HepG2 (cell line): ENCODE measurements around the gene PRR33. TPM values are rescaled to one million over a fixed set of nuclear protein-coding genes. Genes with fewer than 3 reads are reported as not detected.

Experiments used
- ATAC-seq: fragments of 200-7000 bp; cut with Tn5 transposase; 3 replicates; pipeline ENCODE4 v1.9.1; 2020; ENCODE audit warnings: mild to moderate bottlenecking, moderate library complexity
- BruUV-seq: library from RNA; stranded (reverse); fragments of 400-500 nt; replicated peaks from 2 replicates; lab custom pipeline; 2021; lab: Mats Ljungman, UMichigan
- CTCF ChIA-PET: fragments of 300-600 bp; formaldehyde crosslinking; extraction: SDS; loops from one replicate; lab custom pipeline; 2021; ENCODE audit warnings: low total read pairs, inconsistent platforms, low intra/inter-chr PET ratio; lab: Yijun Ruan, JAX
- POLR2A ChIA-PET: fragments of 350-600 bp; sonication (Branson Sonifier 250); formaldehyde crosslinking; loops from one replicate; lab custom pipeline; 2020; ENCODE audit warnings: antibody characterized with exemption, inconsistent platforms; lab: Yijun Ruan, JAX
- DNase-seq: peaks from one replicate; pipeline ENCODE4 v3.0.0-alpha.2; 2015; ENCODE audit warnings: low spot score
- FAIRE-seq: peaks from 3 replicates; lab custom pipeline; 2011; peaks lifted over from hg19 to GRCh38; lab: Jason Lieb, UNC
- H2AFZ ChIP-seq: one replicate; pipeline ENCODE4 v1.6.1; 2011; ENCODE audit warnings: low read length, inconsistent platforms
- H3K27ac ChIP-seq: fragments of 300-600 bp; 3 replicates; pipeline ENCODE4 v1.8.0; 2011; ENCODE audit warnings: mixed run types, mild to moderate bottlenecking, mixed read lengths, low read length, inconsistent platforms; ENCODE audit not compliant: insufficient read depth; ENCODE audit errors: extremely low read length
- H3K27me3 ChIP-seq, 2 experiments: fragments of 200-600 bp in 1 of 2; 2 replicates in 1 of 2; 3 replicates in 1 of 2; pipeline versions ENCODE4 v1.6.0 to v1.8.0; 2011; ENCODE audit warnings: low read length in 2 of 2, mild to moderate bottlenecking in 2 of 2, moderate library complexity in 2 of 2, inconsistent platforms in 1 of 2; ENCODE audit not compliant: insufficient read depth in 2 of 2, control insufficient read depth in 1 of 2
- H3K36me3 ChIP-seq, 2 experiments: fragments of 200-600 bp in 1 of 2; replicated peaks in 1 of 2; 2 replicates in 1 of 2; 3 replicates in 1 of 2; pipeline versions ENCODE4 v1.5.1 to v1.8.0; 2011; ENCODE audit warnings: low read length in 2 of 2, inconsistent platforms in 1 of 2; ENCODE audit not compliant: insufficient read depth in 2 of 2, control insufficient read depth in 1 of 2
- H3K4me1 ChIP-seq: 2 replicates; pipeline ENCODE4 v1.5.1; 2012; ENCODE audit warnings: low read length, inconsistent platforms; ENCODE audit not compliant: insufficient read depth
- H3K4me2 ChIP-seq: 2 replicates; pipeline ENCODE4 v1.6.0; 2011; ENCODE audit warnings: low read depth, low read length, inconsistent platforms
- H3K4me3 ChIP-seq, 3 experiments: fragments of 200-600 bp in 1 of 3; sonication (generic), shearing (Covaris generic) in 1 of 3; replicated peaks in 1 of 3; 2 replicates each; pipeline ENCODE4 v1.5.1; 2011 to 2016; ENCODE audit warnings: low read length in 3 of 3, inconsistent platforms in 2 of 3, low read depth in 2 of 3, mild to moderate bottlenecking in 2 of 3, control low read depth in 1 of 3, mixed read lengths in 1 of 3; ENCODE audit not compliant: insufficient read depth in 1 of 3
- H3K79me2 ChIP-seq: one replicate; pipeline ENCODE4 v1.6.1; 2011; ENCODE audit warnings: low read length, inconsistent platforms; ENCODE audit not compliant: insufficient read depth
- H3K9ac ChIP-seq: 2 replicates; pipeline ENCODE4 v1.6.0; 2011; ENCODE audit warnings: mild to moderate bottlenecking, low read depth, low read length, inconsistent platforms; ENCODE audit not compliant: insufficient read depth
- H3K9me3 ChIP-seq: 2 replicates; pipeline ENCODE4 v1.5.1; 2012; ENCODE audit warnings: mild to moderate bottlenecking, low read length
- H4K20me1 ChIP-seq: 2 replicates; pipeline ENCODE4 v1.6.0; 2011; ENCODE audit warnings: inconsistent platforms, mild to moderate bottlenecking, low read length, moderate library complexity; ENCODE audit not compliant: insufficient read depth
- ATRX ChIP-seq: sonication (generic); formaldehyde crosslinking; IDR thresholded peaks from 2 replicates; pipeline ENCODE4 v1.4.0; 2020; ENCODE audit warnings: missing genetic modification reagents, borderline replicate concordance
- CAMTA2 ChIP-seq: sonication (generic); formaldehyde crosslinking; IDR thresholded peaks from 2 replicates; pipeline ENCODE4 v1.4.0; 2020; ENCODE audit warnings: mild to moderate bottlenecking, missing genetic modification reagents, borderline replicate concordance
- IKZF4 ChIP-seq: sonication (generic); formaldehyde crosslinking; IDR thresholded peaks from 2 replicates; pipeline ENCODE4 v1.5.1; 2020; ENCODE audit warnings: borderline replicate concordance, mild to moderate bottlenecking, low read depth, missing genetic modification reagents; ENCODE audit errors: not compliant biosample characterization
- RBAK ChIP-seq: sonication (generic); formaldehyde crosslinking; IDR thresholded peaks from 2 replicates; pipeline ENCODE4 v1.5.1; 2020; ENCODE audit warnings: mild to moderate bottlenecking, missing genetic modification reagents
- ZBTB3 ChIP-seq: sonication (generic); formaldehyde crosslinking; IDR thresholded peaks from 2 replicates; pipeline ENCODE4 v1.4.0; 2020; ENCODE audit warnings: low read depth, mild to moderate bottlenecking, moderate library complexity, missing genetic modification reagents, borderline replicate concordance
- WGBS: methylation state at CpG from one replicate; pipeline ENCODE4 v1.1.6; 2017; ENCODE audit warnings: low lambda C conversion rate; 5-methylcytosine and 5-hydroxymethylcytosine counted together
- in situ Hi-C: cut with HindIII; loops from 2 replicates; pipeline ENCODE4 v1.10.0; 2017; ENCODE audit warnings: low pct_unique_long_range_greater_than_20kb; ENCODE audit not compliant: extremely low pct_ligation_motif_present
- intact Hi-C: fragments of 100-400 bp; cut with micrococcal nuclease; formaldehyde crosslinking; loops from one replicate; pipeline ENCODE4 v1.10.0; 2022; ENCODE audit not compliant: unreplicated experiment
- polyA plus RNA-seq, 8 experiments: library from polyadenylated mRNA; depleted of rRNA in 3 of 8; stranded (reverse) in 7 of 8; unstranded in 1 of 8; fragments of >200 nt; fragmentation: Illumina TruSeq in 4 of 8; extraction: Trizol in 4 of 8; gene quantifications; 2 replicates each; pipeline versions ENCODE4 v1.2.1 to v1.2.3, GENCODE V29; 2011 to 2016; ENCODE audit warnings: low read depth in 4 of 8, missing spikeins in 1 of 8, mixed read lengths in 1 of 8; ENCODE audit not compliant: insufficient read depth in 1 of 8
- total RNA-seq, 5 experiments: library from RNA; depleted of rRNA; stranded (reverse); fragments of >200 nt; fragmentation: Illumina TruSeq; extraction: Trizol; gene quantifications; 2 replicates each; pipeline ENCODE4 v1.2.3, GENCODE V29; 2016; ENCODE audit warnings: low read depth in 1 of 5
- TF ChIP-seq, protein P1 (sequence below): sonication (generic); formaldehyde crosslinking; IDR thresholded peaks from 2 replicates; pipeline ENCODE4 v1.8.0; 2022; ENCODE audit warnings: mild to moderate bottlenecking, missing genetic modification reagents, moderate library complexity
- TF ChIP-seq, protein P2 (sequence below): sonication (generic); formaldehyde crosslinking; IDR thresholded peaks from 2 replicates; pipeline ENCODE4 v1.8.1; 2023; ENCODE audit warnings: missing genetic modification reagents, inconsistent platforms, borderline replicate concordance
- TF ChIP-seq, protein P3 (sequence below): sonication (generic); formaldehyde crosslinking; IDR thresholded peaks from 2 replicates; pipeline ENCODE4 v1.8.0; 2022; ENCODE audit warnings: mild to moderate bottlenecking, missing genetic modification reagents; ENCODE audit not compliant: insufficient replicate concordance
- TF ChIP-seq, protein P4 (sequence below): sonication (generic); formaldehyde crosslinking; conservative IDR thresholded peaks from 2 replicates; pipeline ENCODE4 v1.4.0; 2020; ENCODE audit warnings: missing genetic modification reagents
- TF ChIP-seq, protein P5 (sequence below): sonication (generic); formaldehyde crosslinking; IDR thresholded peaks from 2 replicates; pipeline ENCODE4 v1.4.0; 2020; ENCODE audit warnings: missing genetic modification reagents

The PRR33 gene
- total and polyA plus RNA-seq, 2 of the 13 experiments (the other 11 are each of a cell fraction or from before 2014, with no cell fraction given): not detected

DNA sequence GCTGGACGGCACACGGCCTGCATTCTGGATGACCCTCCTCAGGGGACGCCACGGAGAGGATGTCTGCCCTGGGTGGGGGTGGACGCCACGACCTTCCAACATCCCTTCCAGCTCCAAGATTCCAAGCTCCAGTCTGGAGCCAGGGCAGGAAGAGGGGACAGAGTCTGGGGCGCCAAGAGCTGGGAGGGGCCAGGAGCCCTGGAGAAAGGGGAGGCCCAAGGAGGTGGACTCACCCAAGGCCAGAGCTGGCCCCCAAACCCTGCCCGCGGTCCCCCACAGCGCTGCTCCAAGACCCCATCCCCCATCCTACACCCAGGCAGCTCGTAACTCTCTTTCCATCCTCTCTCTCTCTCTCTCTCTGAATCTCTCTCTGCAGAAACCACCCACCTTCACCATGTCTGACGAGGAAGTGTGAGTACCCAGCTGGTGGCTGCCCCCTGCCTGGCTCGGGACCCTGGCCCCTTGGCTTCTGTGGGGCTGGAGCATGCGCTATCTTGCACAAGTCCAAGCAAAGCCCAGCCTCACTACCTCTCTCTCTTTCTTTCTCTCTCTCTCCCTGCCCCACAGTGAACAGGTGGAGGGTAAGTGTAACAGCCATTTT is 30.9 kb upstream of the PRR33 start (continued):
- TF ChIP-seq ATRX: no peak

DNA sequence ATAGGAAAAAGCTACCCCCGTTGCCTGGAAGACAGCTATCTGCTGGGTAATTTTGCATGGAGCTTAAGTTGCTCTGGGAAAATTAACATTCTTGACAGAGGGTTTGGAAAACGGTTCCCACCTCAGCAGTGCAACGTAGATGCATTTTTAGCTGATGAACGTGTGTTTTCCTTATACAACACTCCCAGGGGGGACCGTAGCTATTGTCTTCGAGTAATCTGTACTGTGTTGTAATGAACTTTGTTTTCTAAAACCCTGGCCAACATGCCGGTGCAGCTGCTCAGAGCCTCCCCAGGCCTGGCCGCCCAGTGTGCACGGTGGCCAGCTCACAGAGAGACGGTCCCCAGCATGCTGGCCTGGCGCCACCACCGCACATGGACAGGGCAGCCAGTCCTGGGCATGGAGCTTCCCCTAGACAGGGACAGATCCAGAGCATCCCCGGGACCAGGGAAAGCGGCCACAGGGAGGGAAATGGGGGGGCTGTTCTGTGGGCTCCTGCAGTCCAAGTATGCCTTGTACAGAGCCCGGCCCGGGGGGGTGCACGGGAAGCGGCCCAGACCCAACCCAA is 30.0 kb upstream of the PRR33 start:
- H3K4me1 ChIP-seq: no peaks in the 10 kb centered on the region
- CTCF ChIA-PET: no interaction called here
- WGBS: 24% methylated on average over 14 of the region's 18 CpGs
- H3K4me2 ChIP-seq: no peak overlapping the region
- POLR2A ChIA-PET: interaction anchor here (0.6 kb wide), 1 partner anchor 237 kb away, joined by 3 read pairs; no protein-coding TSS in a partner anchor
- H3K27me3 ChIP-seq: peaks cover 30 to 76% of the 10 kb centered on the region in 2 experiments
- no peak for ATAC-seq
- intact Hi-C loops (no loop called here), in situ Hi-C loops (no loop called here)
- H3K9ac ChIP-seq: no peak overlapping the region
- H3K36me3 ChIP-seq: no peaks in the 10 kb centered on the region
- no peak overlapping the region for H2AFZ ChIP-seq
- no peak overlapping the region for H3K4me3 ChIP-seq
- H3K9me3 ChIP-seq: no peaks in the 10 kb centered on the region
- H3K27ac ChIP-seq: no peak overlapping the region
- H3K79me2 ChIP-seq: no peaks in the 10 kb centered on the region
- no TSS peak for BruUV-seq
- no peak for DNase-seq
- FAIRE-seq: no peak
- H4K20me1 ChIP-seq: no peaks in the 10 kb centered on the region
- no peak for TF ChIP-seq RBAK (CRISPR knock-in tag)
- TF ChIP-seq, protein P1, sequence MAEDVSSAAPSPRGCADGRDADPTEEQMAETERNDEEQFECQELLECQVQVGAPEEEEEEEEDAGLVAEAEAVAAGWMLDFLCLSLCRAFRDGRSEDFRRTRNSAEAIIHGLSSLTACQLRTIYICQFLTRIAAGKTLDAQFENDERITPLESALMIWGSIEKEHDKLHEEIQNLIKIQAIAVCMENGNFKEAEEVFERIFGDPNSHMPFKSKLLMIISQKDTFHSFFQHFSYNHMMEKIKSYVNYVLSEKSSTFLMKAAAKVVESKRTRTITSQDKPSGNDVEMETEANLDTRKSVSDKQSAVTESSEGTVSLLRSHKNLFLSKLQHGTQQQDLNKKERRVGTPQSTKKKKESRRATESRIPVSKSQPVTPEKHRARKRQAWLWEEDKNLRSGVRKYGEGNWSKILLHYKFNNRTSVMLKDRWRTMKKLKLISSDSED: no peak
- TF ChIP-seq ZBTB3 (CRISPR knock-in tag): no peak
- TF ChIP-seq CAMTA2 (CRISPR knock-in tag): no peak
- TF ChIP-seq, protein P2, sequence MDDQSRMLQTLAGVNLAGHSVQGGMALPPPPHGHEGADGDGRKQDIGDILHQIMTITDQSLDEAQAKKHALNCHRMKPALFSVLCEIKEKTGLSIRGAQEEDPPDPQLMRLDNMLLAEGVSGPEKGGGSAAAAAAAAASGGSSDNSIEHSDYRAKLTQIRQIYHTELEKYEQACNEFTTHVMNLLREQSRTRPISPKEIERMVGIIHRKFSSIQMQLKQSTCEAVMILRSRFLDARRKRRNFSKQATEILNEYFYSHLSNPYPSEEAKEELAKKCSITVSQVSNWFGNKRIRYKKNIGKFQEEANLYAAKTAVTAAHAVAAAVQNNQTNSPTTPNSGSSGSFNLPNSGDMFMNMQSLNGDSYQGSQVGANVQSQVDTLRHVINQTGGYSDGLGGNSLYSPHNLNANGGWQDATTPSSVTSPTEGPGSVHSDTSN (CRISPR knock-in tag): no peak
- TF ChIP-seq, protein P3, sequence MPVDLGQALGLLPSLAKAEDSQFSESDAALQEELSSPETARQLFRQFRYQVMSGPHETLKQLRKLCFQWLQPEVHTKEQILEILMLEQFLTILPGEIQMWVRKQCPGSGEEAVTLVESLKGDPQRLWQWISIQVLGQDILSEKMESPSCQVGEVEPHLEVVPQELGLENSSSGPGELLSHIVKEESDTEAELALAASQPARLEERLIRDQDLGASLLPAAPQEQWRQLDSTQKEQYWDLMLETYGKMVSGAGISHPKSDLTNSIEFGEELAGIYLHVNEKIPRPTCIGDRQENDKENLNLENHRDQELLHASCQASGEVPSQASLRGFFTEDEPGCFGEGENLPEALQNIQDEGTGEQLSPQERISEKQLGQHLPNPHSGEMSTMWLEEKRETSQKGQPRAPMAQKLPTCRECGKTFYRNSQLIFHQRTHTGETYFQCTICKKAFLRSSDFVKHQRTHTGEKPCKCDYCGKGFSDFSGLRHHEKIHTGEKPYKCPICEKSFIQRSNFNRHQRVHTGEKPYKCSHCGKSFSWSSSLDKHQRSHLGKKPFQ (CRISPR knock-in tag): no peak
- TF ChIP-seq IKZF4 (CRISPR knock-in tag): no peak
- TF ChIP-seq, protein P4, sequence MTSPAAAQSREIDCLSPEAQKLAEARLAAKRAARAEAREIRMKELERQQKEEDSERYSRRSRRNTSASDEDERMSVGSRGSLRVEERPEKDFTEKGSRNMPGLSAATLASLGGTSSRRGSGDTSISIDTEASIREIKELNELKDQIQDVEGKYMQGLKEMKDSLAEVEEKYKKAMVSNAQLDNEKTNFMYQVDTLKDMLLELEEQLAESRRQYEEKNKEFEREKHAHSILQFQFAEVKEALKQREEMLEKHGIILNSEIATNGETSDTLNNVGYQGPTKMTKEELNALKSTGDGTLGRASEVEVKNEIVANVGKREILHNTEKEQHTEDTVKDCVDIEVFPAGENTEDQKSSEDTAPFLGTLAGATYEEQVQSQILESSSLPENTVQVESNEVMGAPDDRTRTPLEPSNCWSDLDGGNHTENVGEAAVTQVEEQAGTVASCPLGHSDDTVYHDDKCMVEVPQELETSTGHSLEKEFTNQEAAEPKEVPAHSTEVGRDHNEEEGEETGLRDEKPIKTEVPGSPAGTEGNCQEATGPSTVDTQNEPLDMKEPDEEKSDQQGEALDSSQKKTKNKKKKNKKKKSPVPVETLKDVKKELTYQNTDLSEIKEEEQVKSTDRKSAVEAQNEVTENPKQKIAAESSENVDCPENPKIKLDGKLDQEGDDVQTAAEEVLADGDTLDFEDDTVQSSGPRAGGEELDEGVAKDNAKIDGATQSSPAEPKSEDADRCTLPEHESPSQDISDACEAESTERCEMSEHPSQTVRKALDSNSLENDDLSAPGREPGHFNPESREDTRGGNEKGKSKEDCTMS (CRISPR knock-in tag): no peak
- TF ChIP-seq, protein P5, sequence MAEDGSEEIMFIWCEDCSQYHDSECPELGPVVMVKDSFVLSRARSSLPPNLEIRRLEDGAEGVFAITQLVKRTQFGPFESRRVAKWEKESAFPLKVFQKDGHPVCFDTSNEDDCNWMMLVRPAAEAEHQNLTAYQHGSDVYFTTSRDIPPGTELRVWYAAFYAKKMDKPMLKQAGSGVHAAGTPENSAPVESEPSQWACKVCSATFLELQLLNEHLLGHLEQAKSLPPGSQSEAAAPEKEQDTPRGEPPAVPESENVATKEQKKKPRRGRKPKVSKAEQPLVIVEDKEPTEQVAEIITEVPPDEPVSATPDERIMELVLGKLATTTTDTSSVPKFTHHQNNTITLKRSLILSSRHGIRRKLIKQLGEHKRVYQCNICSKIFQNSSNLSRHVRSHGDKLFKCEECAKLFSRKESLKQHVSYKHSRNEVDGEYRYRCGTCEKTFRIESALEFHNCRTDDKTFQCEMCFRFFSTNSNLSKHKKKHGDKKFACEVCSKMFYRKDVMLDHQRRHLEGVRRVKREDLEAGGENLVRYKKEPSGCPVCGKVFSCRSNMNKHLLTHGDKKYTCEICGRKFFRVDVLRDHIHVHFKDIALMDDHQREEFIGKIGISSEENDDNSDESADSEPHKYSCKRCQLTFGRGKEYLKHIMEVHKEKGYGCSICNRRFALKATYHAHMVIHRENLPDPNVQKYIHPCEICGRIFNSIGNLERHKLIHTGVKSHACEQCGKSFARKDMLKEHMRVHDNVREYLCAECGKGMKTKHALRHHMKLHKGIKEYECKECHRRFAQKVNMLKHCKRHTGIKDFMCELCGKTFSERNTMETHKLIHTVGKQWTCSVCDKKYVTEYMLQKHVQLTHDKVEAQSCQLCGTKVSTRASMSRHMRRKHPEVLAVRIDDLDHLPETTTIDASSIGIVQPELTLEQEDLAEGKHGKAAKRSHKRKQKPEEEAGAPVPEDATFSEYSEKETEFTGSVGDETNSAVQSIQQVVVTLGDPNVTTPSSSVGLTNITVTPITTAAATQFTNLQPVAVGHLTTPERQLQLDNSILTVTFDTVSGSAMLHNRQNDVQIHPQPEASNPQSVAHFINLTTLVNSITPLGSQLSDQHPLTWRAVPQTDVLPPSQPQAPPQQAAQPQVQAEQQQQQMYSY: no peak
